ENCODE data around the gene FUZ. TPM values are rescaled to one million over a fixed set of nuclear protein-coding genes. Genes with fewer than 3 reads are reported as not detected.
A peak's percentile ranks its signal among the peaks of the same experiment; 100 is the strongest.
"Not testable (repeated sequence)": the region's sequence is repeated elsewhere in the genome, so short reads cannot be mapped to it uniquely, and the experiment has no call there.

FUZ gene
- total RNA-seq, 2 experiments from 2014 or later: 23.1 to 24.2 TPM

- Mint-ChIP-seq H3K4me1 (ENCODE audit: low read depth) (peaks cover 4% of the 10 kb centered on the region), H3K9me3 (ENCODE audit: insufficient read depth) (no peaks in the 10 kb centered on the region), H3K27me3 (ENCODE audit: low read depth) (no peaks in the 10 kb centered on the region), H3K4me3 (no peak overlapping the region), H3K36me3 (ENCODE audit: low read depth) (peaks cover 23% of the 10 kb centered on the region), H3K27ac (no peak overlapping the region)
- DNase-seq: no peak
- POLR2A ChIA-PET: no interaction called here
- ATAC-seq: no peak
- CTCF ChIA-PET: interaction anchor here (0.7 kb wide), 1 partner anchor 24 kb away, joined by 3 read pairs; no protein-coding TSS in a partner anchor
Observed at GRCh38 chr19:49824662-49825061, 11.6 kb upstream of the FUZ start.

- CTCF ChIA-PET: no interaction called here
- Mint-ChIP-seq H3K36me3 (ENCODE audit: low read depth) (peaks cover 27% of the 10 kb centered on the region), H3K27ac (no peak overlapping the region), H3K27me3 (ENCODE audit: low read depth) (no peaks in the 10 kb centered on the region), H3K4me1 (ENCODE audit: low read depth) (peaks cover 14% of the 10 kb centered on the region), H3K4me3 (no peak overlapping the region), H3K9me3 (ENCODE audit: insufficient read depth) (no peaks in the 10 kb centered on the region)
- ATAC-seq: no peak
- POLR2A ChIA-PET: no interaction called here
- DNase-seq: no peak
Observed at GRCh38 chr19:49823472-49823871, 10.4 kb upstream of the FUZ start.

GRCh38 chr19:49820125-49820524 is 7.0 kb upstream of the FUZ start:
- Mint-ChIP-seq H3K4me3 (no peak overlapping the region), H3K4me1 (ENCODE audit: low read depth) (peaks cover 19% of the 10 kb centered on the region), H3K27ac (no peak overlapping the region), H3K27me3 (ENCODE audit: low read depth) (peaks cover 2% of the 10 kb centered on the region), H3K36me3 (ENCODE audit: low read depth) (peaks cover 20% of the 10 kb centered on the region), H3K9me3 (ENCODE audit: insufficient read depth) (no peaks in the 10 kb centered on the region)
- ChIA-PET CTCF (no interaction called here), POLR2A (interaction anchor here (0.5 to 0.7 kb wide), 2 partner anchors 908 to 977 kb away, joined by 3 to 6 read pairs; no protein-coding TSS in a partner anchor)
- DNase-seq: no peak
- ATAC-seq: no peak

- Mint-ChIP-seq H3K4me1 (ENCODE audit: low read depth) (peaks cover 19% of the 10 kb centered on the region), H3K36me3 (ENCODE audit: low read depth) (peaks cover 20% of the 10 kb centered on the region), H3K27ac (peak overlapping the region; percentile 96), H3K4me3 (peak overlapping the region; percentile 88)
- ATAC-seq; CTCF ChIA-PET; DNase-seq; H3K9me3 Mint-ChIP-seq (ENCODE audit: insufficient read depth); H3K27me3 Mint-ChIP-seq (ENCODE audit: low read depth): not testable (repeated sequence)
- POLR2A ChIA-PET: interaction anchor here (0.7 to 1.9 kb wide), 5 partner anchors 13 to 1607 kb away, joined by 3 to 12 read pairs (median 3); no protein-coding TSS in a partner anchor
Observed at GRCh38 chr19:49819452-49820115, 6.5 kb upstream of the FUZ start.

- Mint-ChIP-seq H3K4me1 (ENCODE audit: low read depth) (peaks cover 24% of the 10 kb centered on the region), H3K36me3 (ENCODE audit: low read depth) (peaks cover 20% of the 10 kb centered on the region), H3K27ac (peak overlapping the region; percentile 96), H3K4me3 (peak overlapping the region; percentile 88), H3K9me3 (ENCODE audit: insufficient read depth) (no peaks in the 10 kb centered on the region), H3K27me3 (ENCODE audit: low read depth) (peaks cover 2% of the 10 kb centered on the region)
- DNase-seq (no peak), ATAC-seq (no peak)
- ChIA-PET POLR2A (interaction anchor here (0.6 to 1.9 kb wide), 8 partner anchors 9 to 1606 kb away, joined by 3 to 12 read pairs (median 3); no protein-coding TSS in a partner anchor), CTCF (interaction anchor here (1.8 kb wide), 1 partner anchor 32 kb away, joined by 6 read pairs; the partner anchor contains the start of gene PTOV1)
Observed at GRCh38 chr19:49818649-49819370, 5.7 kb upstream of the FUZ start.

GRCh38 chr19:49817964-49818648 is 5.0 kb upstream of the FUZ start, which contains the start of gene MED25:
TSS of gene MED25 (plus strand) at chr19:49818289. CDS start at chr19:49818342, 53 bp downstream.
- CTCF ChIA-PET: interaction anchor here (0.9 to 1.8 kb wide), 2 partner anchors 31 to 32 kb away, joined by 3 to 6 read pairs; partner anchors contain the start of gene PTOV1
- H3K4me3 Mint-ChIP-seq: peak within 1 kb of the TSS; percentile 88
- H3K9me3 Mint-ChIP-seq (ENCODE audit: insufficient read depth): no peaks in the 10 kb centered on the region
- H3K27ac Mint-ChIP-seq: peak within 1 kb of the TSS; percentile 96
- H3K27me3 Mint-ChIP-seq (ENCODE audit: low read depth): peaks cover 2% of the 10 kb centered on the region
- ATAC-seq (peak; percentile 62), DNase-seq (peak; percentile 88)
- peaks cover 28% of the 10 kb centered on the region for H3K4me1 Mint-ChIP-seq (ENCODE audit: low read depth)
- peaks cover 17% of the 10 kb centered on the region for H3K36me3 Mint-ChIP-seq (ENCODE audit: low read depth)
- POLR2A ChIA-PET: interaction anchor here (0.7 to 1.9 kb wide), 5 partner anchors 8 to 101 kb away, joined by 3 to 12 read pairs (median 3); partner anchors contain the start of gene PTOV1

GRCh38 chr19:49816590-49816989 is 3.5 kb upstream of the FUZ start:
- peaks cover 40% of the 10 kb centered on the region for H3K4me1 Mint-ChIP-seq (ENCODE audit: low read depth)
- no peaks in the 10 kb centered on the region for H3K9me3 Mint-ChIP-seq (ENCODE audit: insufficient read depth)
- POLR2A ChIA-PET: no interaction called here
- no peak overlapping the region for H3K4me3 Mint-ChIP-seq
- ATAC-seq (no peak), DNase-seq (no peak)
- H3K36me3 Mint-ChIP-seq (ENCODE audit: low read depth): peaks cover 14% of the 10 kb centered on the region
- CTCF ChIA-PET: no interaction called here
- no peak overlapping the region for H3K27ac Mint-ChIP-seq
- H3K27me3 Mint-ChIP-seq (ENCODE audit: low read depth): peaks cover 2% of the 10 kb centered on the region

- CTCF ChIA-PET: interaction anchor here (0.9 to 1.0 kb wide), 2 partner anchors 55 to 1018 kb away, joined by 3 read pairs; no protein-coding TSS in a partner anchor
- Mint-ChIP-seq H3K4me1 (ENCODE audit: low read depth) (peaks cover 39% of the 10 kb centered on the region), H3K9me3 (ENCODE audit: insufficient read depth) (no peaks in the 10 kb centered on the region), H3K4me3 (peak overlapping the region; percentile 27), H3K27ac (no peak overlapping the region), H3K27me3 (ENCODE audit: low read depth) (peaks cover 2% of the 10 kb centered on the region), H3K36me3 (ENCODE audit: low read depth) (peaks cover 7% of the 10 kb centered on the region)
- POLR2A ChIA-PET: interaction anchor here (1.1 to 1.6 kb wide), 2 partner anchors 37 to 55 kb away, joined by 6 to 9 read pairs; partner anchors contain the start of gene PTOV1
- ATAC-seq (no peak), DNase-seq (no peak)
Observed at GRCh38 chr19:49814010-49814409, 918 bp upstream of the FUZ start.

- Mint-ChIP-seq H3K4me3 (peak overlapping the region; percentile 89), H3K9me3 (ENCODE audit: insufficient read depth) (no peaks in the 10 kb centered on the region), H3K27ac (peak overlapping the region; percentile 95), H3K27me3 (ENCODE audit: low read depth) (peaks cover 2% of the 10 kb centered on the region), H3K36me3 (ENCODE audit: low read depth) (peaks cover 13% of the 10 kb centered on the region), H3K4me1 (ENCODE audit: low read depth) (peaks cover 51% of the 10 kb centered on the region)
- ChIA-PET POLR2A (interaction anchor here (1.6 to 1.8 kb wide), 2 partner anchors 38 to 64 kb away, joined by 4 to 6 read pairs; partner anchors contain the start of gene PTOV1), CTCF (interaction anchor here (0.8 to 2.2 kb wide), 4 partner anchors 36 to 95 kb away, joined by 3 to 7 read pairs (median 4); no protein-coding TSS in a partner anchor)
- DNase-seq: no peak
- no peak for ATAC-seq
Observed at GRCh38 chr19:49812452-49812996, 568 bp downstream of the FUZ start.

GRCh38 chr19:49811328-49811727 is 1.8 kb downstream of the FUZ start:
- no peak for ATAC-seq
- ChIA-PET CTCF (no interaction called here), POLR2A (no interaction called here)
- Mint-ChIP-seq H3K27ac (no peak overlapping the region), H3K4me1 (ENCODE audit: low read depth) (peaks cover 54% of the 10 kb centered on the region), H3K27me3 (ENCODE audit: low read depth) (no peaks in the 10 kb centered on the region), H3K9me3 (ENCODE audit: insufficient read depth) (no peaks in the 10 kb centered on the region), H3K36me3 (ENCODE audit: low read depth) (peaks cover 22% of the 10 kb centered on the region), H3K4me3 (no peak overlapping the region)
- no peak for DNase-seq

- no peaks in the 10 kb centered on the region for H3K9me3 Mint-ChIP-seq (ENCODE audit: insufficient read depth)
- no peak for ATAC-seq
- DNase-seq: no peak
- peak overlapping the region; percentile 16 for H3K4me3 Mint-ChIP-seq
- ChIA-PET CTCF (interaction anchor here (0.9 to 1.0 kb wide), 2 partner anchors 92 to 133 kb away, joined by 4 read pairs; partner anchors contain the start of gene PRMT1), POLR2A (interaction anchor here (1.0 to 1.2 kb wide), 3 partner anchors 8 to 11 kb away, joined by 3 to 5 read pairs (median 3); partner anchors contain the start of gene MED25)
- peak overlapping the region; percentile 72 for H3K27ac Mint-ChIP-seq
- H3K27me3 Mint-ChIP-seq (ENCODE audit: low read depth): no peaks in the 10 kb centered on the region
- H3K36me3 Mint-ChIP-seq (ENCODE audit: low read depth): peaks cover 27% of the 10 kb centered on the region
- H3K4me1 Mint-ChIP-seq (ENCODE audit: low read depth): peaks cover 58% of the 10 kb centered on the region
Observed at GRCh38 chr19:49809941-49810389, 3.1 kb downstream of the FUZ start.

Measured in activated CD8-positive, alpha-beta T cell treated with anti-CD3 and anti-CD28 coated beads, Interleukin-2, amount 10 ng/mL, durations not matched to agents 7 days and 5 days (primary cell).